EL (cell line): ENCODE results near the gene MOGAT3.
"Not testable (repeated sequence)": the region's sequence is repeated elsewhere in the genome, so short reads cannot be mapped to it uniquely, and the experiment has no call there.

Experiments
- DNase-seq: peaks from one replicate; pipeline ENCODE4 v3.0.0-alpha.2; 2016

MOGAT3 gene

DNA sequence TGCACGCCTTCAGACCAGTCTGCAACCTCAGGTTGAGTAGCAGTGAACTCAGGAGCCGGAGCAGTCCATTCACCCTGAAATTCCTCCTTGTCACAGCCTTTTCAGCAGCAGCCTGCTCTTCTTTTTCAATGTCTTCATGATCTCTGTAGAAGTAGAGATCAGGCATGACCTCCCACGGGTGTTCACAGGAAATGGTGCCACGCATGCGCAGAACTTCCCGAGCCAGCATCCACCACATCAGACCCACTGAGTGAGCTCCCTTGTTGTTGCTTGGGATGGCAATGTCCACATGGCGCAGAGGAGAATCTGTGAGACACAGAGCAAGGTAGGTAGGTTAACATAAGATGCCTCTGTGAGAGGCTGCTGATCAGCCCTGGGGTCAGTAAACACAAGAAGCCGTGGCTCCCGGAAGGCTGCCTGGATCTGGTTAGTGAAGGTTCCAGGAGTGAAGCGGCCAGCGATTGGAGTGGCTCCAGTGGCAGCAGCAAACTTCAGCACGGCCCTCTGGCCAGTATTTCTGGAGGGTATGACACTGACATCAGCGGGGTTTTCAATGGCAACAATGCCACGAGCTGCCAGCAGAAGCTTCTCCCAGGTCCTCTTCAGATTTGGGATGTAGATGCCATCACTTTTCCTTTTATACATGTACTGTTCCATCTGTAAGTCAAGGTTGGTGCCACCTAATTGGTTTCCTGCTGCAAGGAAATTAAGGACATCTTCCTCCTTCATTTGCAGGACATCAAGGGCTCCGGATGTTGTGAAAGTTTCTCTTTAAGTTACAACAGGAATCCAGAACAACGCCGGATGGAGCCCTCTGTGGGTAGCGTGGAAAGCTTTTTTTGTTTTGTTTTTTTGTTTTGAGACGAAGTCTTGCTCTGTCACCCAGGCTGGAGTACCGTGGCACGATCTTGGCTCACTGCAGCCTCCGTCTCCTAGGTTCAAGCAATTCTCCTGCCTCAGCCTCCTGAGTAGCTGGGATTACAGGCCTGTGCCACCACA, 3.2 kb upstream of the MOGAT3 start:
- not testable (repeated sequence) for DNase-seq

DNA sequence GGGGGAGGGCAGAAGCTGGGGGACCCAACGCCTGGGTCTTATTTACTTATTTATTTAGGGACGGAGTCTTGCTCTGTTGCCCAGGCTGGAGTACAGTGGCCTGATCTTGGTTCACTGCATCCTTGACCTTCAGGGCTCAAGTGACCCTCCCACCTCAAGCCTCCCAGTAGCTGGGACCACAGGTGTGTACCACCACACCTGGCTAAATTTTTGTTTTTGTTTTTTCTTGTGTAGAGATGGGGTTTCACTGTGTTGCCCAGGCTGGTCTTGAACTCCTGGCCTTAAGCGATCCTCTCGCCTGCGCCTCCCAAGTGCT, 1.7 kb upstream of the MOGAT3 start:
- no peak for DNase-seq

- no peak for DNase-seq
These were observed 1.1 kb upstream of the MOGAT3 start for GRCh38 chr7:101201695-101202602.

GRCh38 chr7:101200504-101200861, 353 bp downstream of the MOGAT3 start:
- DNase-seq, result no peak

- not testable (repeated sequence) for DNase-seq
These were observed 1.3 kb downstream of the MOGAT3 start for GRCh38 chr7:101199522-101199921.

- no peak for DNase-seq
These were observed 2.4 kb downstream of the MOGAT3 start for GRCh38 chr7:101198476-101198875.

DNA sequence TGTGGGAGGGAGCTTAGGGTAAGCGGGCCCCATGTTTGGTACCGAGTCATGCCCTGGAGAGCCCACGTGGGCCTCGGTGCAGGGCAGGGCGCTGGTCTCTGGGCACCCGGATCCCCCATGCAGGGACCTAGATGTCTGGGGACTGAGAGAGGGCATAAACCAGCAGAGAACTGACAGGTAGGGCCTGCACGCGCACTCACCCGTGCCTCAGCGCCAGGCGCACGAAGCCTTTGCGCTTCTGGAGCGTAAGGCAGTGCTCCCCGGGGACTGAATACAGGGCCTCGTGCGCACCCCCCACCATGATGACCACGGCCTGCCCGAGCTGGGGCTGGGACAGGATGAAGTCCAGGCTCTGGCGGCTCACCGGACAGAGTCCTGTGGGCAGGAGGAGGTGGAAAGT, 2.8 kb downstream of the MOGAT3 start:
- DNase-seq, result no peak

- no peak for DNase-seq
These were observed 5.0 kb downstream of the MOGAT3 start for GRCh38 chr7:101195884-101196283.

- DNase-seq, result no peak
These were observed 11.7 kb downstream of the MOGAT3 start for GRCh38 chr7:101189109-101189508.

DNA sequence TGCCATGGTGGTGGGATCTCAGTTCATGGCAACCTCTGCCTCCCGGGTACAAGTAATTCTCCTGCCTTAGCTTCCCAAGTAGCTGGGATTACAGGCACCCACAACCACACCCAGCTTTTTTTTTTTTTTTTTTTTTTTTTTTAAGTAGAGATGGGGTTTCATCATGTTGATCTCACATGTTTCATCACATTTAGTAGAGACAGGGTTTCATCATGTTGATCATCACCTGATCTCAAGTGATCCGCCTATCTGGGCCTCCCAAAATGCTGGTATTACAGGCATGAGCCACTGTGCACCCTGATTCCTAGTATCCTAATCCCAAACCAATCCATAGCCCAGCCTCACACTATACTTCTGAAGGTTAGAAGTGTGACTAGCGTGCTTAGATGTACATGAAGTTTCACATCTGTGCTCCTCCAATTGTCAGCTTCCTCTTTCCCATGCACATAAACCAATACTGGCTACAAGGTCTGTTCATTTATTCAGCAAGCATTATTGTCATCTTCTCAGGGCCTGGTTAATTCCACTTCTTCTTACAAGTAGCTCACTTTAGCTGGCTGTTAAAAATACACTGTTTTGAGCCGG, 13.9 kb downstream of the MOGAT3 start:
- no peak for DNase-seq

DNA sequence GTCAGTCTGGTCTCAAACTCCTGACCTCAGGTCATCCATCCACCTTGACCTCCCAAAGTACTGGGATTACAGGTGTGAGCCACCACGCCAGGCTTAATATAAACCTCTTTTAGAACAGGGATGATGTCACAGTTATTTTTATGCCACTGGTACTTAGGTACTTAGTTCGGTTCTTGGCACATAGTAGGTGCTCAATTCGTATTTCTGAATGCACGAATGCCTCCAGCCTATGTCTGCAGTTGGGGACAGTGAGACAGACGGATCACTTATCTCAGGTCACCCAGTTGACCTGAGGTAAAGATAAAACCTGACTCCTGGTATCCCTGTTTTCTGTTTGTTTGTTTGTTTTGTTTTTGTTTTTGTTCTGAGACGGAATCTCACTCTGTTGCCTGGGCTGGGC, 14.6 kb downstream of the MOGAT3 start:
- DNase-seq, result no peak

DNA sequence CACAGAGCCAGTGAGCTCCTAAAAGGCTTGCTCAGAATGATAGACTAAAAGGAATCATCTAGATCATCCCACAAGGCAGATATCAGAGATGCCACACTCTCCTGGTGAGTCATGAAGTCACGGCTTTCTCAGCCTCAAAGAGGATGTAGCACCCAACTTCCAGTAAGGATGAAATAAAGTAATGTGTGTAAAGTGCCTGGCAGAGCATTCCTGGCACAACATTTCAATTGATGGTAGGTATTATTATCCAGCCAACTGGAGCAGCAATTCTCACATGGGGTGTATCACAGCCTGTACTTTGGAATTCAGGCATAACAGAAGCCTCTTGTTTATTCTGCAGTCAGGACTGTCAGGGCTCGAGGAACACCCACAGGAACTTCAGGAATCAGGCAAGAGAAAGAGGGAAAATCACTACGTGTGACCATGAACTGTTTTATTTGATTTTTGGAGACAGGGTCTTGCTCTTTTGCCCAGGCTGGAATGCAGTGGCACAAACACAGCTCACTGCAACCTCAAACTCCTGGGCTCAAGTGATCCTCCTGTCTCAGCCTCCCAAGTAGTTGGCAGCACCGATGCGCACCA, 15.5 kb downstream of the MOGAT3 start:
- peak; percentile 73 for DNase-seq

DNA sequence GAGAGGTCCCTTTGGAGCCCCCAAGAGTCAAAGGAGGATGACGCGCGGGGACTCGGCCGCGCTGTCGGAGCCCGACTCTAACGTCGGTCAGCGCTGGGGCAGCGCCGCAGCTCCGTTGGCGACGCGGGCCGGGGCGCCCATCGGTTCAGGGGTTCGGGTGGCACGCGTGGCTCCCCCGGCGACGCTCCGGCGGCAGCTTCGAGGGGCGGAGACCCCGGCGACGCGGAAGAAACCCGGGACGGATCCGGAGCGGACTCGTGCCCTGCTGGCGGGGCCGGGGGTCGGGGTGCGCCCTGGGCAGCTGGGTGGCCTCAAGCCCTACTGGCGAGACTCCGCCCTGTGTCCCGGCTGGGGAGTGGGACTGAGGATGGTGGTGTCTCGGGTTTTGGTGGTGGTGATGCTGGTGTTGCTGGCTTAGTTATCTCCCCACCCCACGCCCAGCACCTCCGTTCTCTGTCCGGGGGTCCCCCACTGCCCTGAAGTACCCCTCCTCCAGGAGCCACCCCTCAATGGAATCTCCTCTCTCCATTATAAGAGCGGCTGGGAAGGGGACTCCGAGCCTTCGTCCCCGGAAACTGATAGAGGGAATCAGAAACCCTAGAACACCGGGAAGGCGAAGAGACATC, 20.6 kb downstream of the MOGAT3 start, which contains the start of gene NAT16:
TSS of gene NAT16 (minus strand) at position 164 of the 626 bp plus-strand sequence. CDS start 5,486 bp downstream, outside the sequence.
- no peak for DNase-seq

GRCh38 chr7:101179713-101180112, 21.1 kb downstream of the MOGAT3 start:
- no peak for DNase-seq

GRCh38 chr7:101179117-101179516, 21.7 kb downstream of the MOGAT3 start:
- no peak for DNase-seq

DNA sequence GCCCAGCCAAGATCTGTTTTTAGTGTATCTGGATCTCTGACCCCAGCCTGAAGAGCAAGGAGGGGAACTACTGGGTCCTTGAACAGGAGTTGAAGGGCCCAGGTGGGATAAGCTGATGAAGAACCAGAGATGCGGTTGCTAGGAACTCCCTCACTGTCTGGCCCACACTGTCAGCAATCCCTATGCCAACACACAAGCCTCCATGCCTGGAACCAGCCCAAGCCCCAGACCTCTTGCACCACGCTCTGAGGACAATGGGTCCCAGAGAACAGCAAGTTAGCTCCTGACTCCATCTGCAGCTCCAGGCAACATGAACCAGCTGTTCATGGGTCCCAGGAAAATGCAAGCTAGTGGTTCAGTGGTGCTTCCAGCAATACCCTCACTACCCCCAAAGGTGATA, 23.2 kb downstream of the MOGAT3 start:
- DNase-seq, result no peak

DNA sequence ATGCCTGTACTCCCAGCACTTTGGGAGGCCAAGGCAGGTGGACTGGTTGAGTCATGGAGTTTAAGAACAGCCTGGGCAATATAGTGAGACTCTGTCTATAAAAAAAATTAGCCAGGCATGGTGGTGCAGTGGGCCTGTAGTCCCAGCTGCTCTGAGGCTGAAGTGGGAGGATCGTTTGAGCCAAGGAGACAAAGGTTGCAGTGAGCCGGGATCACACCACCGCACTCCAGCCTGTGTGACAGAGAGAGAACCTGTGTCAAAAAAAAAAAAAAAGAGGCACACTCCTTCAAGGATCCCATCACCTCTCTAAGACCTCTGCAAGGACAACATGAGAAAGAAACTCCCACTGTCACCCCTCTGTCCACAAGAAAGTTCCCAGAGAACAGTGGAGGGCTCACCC, 25.2 kb downstream of the MOGAT3 start:
- DNase-seq, result no peak

GRCh38 chr7:101174322-101174854, 26.4 kb downstream of the MOGAT3 start:
- DNase-seq, result no peak

- DNase-seq, result peak; percentile 66
These were observed 27.0 kb downstream of the MOGAT3 start for GRCh38 chr7:101173752-101174244.

DNA sequence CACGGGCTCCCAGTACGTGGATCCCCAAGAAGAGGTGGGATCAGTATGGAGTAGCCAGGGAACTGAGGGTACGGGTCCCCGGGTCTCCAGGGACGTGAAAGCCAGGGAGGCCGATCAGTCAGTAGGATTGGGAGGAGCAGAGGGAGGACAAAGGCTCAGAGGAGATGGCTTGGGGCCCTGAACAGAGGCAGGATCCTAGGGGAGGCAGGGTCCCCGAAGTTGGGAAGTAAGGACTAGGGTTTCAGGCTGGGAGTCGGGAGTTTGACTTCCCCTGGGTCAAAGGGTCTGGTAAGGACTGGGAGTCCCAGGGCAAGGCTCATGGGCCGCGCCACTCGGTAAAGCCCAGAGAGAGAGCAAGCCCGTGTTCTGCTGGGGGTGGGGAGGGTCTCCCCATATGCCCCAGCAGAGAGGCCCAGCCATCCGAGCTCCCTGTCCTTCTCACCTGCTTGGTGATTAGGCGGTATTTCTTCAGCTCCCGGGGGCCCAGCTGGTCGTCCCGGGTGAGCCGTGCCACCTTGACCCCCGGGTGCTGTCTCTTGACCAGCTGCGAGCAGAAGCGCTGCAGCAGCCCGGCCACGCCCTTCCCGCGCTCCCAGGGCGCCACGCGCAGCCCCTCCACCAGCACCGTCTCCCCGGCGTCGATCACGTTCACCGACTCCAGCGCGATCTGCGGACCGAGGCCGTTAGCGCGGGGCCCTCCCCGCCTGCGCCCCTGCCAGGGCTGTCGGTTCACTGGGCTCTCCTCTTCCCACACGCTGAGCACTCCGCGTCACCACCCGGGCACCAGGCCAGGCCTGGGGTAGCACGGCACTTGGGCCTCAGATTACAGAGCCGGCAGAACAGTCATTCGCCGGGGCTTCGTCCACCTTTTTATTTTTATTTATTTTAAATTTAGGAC, 27.7 kb downstream of the MOGAT3 start:
- DNase-seq, result peak; percentile 87
